T-cell (primary cell): Measurements from ENCODE around the gene TBC1D24. TPM values are rescaled to one million over a fixed set of nuclear protein-coding genes. Genes with fewer than 3 reads are reported as not detected.

ENCODE experiments used
- ATAC-seq, 4 experiments: fragments of 200-7000 bp in 3 of 4; fragments of 150-1000 bp in 1 of 4; cut with Tn5 transposase; replicated peaks in 1 of 4; 1 replicate in 3 of 4; 2 replicates in 1 of 4; pipeline ENCODE4 v1.10.0; 2021; ENCODE audit warnings: moderate library complexity in 3 of 4, mild to moderate bottlenecking in 2 of 4, moderate number of reproducible peaks in 1 of 4
- CTCF ChIA-PET, 2 donors: fragments of 300-600 bp; sonication (Branson Sonifier 250); formaldehyde crosslinking; loops; one replicate each; lab custom pipeline; 2022; ENCODE audit warnings: antibody characterized with exemption in 2 of 2; lab: Charles Lee
- POLR2A ChIA-PET, 2 donors: fragments of 300-600 bp; sonication (Branson Sonifier 250); formaldehyde crosslinking; loops; one replicate each; lab custom pipeline; 2022; ENCODE audit warnings: antibody characterized with exemption in 2 of 2; lab: Charles Lee
- DNase-seq, 35 experiments: peaks; one replicate each; pipeline versions ENCODE4 v3.0.0 to v3.0.0-alpha.2; 2013 to 2023
- H3K27ac ChIP-seq: one replicate; pipeline ENCODE4 v1.5.1; 2013; ENCODE audit warnings: low read length
- H3K27me3 ChIP-seq, 2 experiments: replicated peaks in 1 of 2; 1 replicate in 1 of 2; 2 replicates in 1 of 2; pipeline versions ENCODE4 v1.6.1 to v1.7.0; 2013; ENCODE audit warnings: low read length in 1 of 2, mixed read lengths in 1 of 2; ENCODE audit not compliant: control insufficient read depth in 2 of 2, insufficient read depth in 2 of 2; ENCODE audit errors: extremely low read depth in 1 of 2
- H3K36me3 ChIP-seq, 2 donors: 1 replicate in 1 of 2; 2 replicates in 1 of 2; pipeline versions ENCODE4 v1.6.1 to v1.7.0; 2013; ENCODE audit warnings: low read length in 1 of 2; ENCODE audit not compliant: control insufficient read depth in 2 of 2, insufficient read depth in 1 of 2; ENCODE audit errors: extremely low read depth in 1 of 2
- H3K4me1 ChIP-seq, 2 experiments: 1 replicate in 1 of 2; 2 replicates in 1 of 2; pipeline versions ENCODE4 v1.6.1 to v1.7.0; 2013; ENCODE audit warnings: low read length in 2 of 2, mixed read lengths in 1 of 2; ENCODE audit not compliant: insufficient read depth in 2 of 2, control insufficient read depth in 1 of 2; ENCODE audit errors: extremely low read depth in 1 of 2
- H3K4me3 ChIP-seq, 2 donors: 1 replicate in 1 of 2; 2 replicates in 1 of 2; pipeline versions ENCODE4 v1.5.1 to v1.7.0; 2013; ENCODE audit warnings: mild to moderate bottlenecking in 2 of 2, low read length in 1 of 2, moderate library complexity in 1 of 2; ENCODE audit not compliant: control insufficient read depth in 1 of 2; ENCODE audit errors: extremely low read depth in 1 of 2
- H3K9me3 ChIP-seq: 2 replicates; pipeline ENCODE4 v1.7.0; 2013
- H3K27ac Mint-ChIP-seq, 2 donors: one replicate each; pipeline ENCODE4 v1.8.0; 2020 to 2021; ENCODE audit warnings: mild to moderate bottlenecking in 2 of 2, mixed read lengths in 2 of 2
- H3K27me3 Mint-ChIP-seq, 2 donors: one replicate each; pipeline ENCODE4 v1.8.0; 2021 to 2022; ENCODE audit warnings: mixed read lengths in 2 of 2
- H3K36me3 Mint-ChIP-seq: one replicate; pipeline ENCODE4 v1.8.0; 2021; ENCODE audit warnings: mixed read lengths
- H3K4me1 Mint-ChIP-seq, 3 donors: one replicate each; pipeline ENCODE4 v1.8.0; 2020 to 2022; ENCODE audit warnings: mixed read lengths in 3 of 3, mild to moderate bottlenecking in 1 of 3
- H3K4me3 Mint-ChIP-seq, 3 donors: one replicate each; pipeline ENCODE4 v1.8.0; 2020 to 2022; ENCODE audit warnings: mild to moderate bottlenecking in 3 of 3, mixed read lengths in 3 of 3, moderate library complexity in 3 of 3
- H3K9me3 Mint-ChIP-seq, 3 donors: one replicate each; pipeline ENCODE4 v1.8.0; 2020 to 2022; ENCODE audit warnings: mixed read lengths in 3 of 3
- WGBS: methylation state at CpG from one replicate; pipeline ENCODE4 v1.1.5; 2013; ENCODE audit warnings: missing lambda C conversion rate; ENCODE audit not compliant: insufficient coverage; 5-methylcytosine and 5-hydroxymethylcytosine counted together
- total RNA-seq, 35 experiments: library from RNA in 6 of 35; stranded (reverse) in 6 of 35; fragments of 120-200 nt in 1 of 35; gene quantifications; one replicate each; pipeline versions ENCODE4 v1.2.1 to v1.2.4 and lab custom pipeline; 2013 to 2026

Gene TBC1D24
- total RNA-seq, 5 donors from 2014 or later (not counting 1 experiment from before 2014, with no cell fraction given) = 8.3 to 22.2 (median 10.7) TPM

- no peak for ATAC-seq
- Mint-ChIP-seq H3K27me3 (no peaks in the 10 kb centered on the region), H3K27ac (no peak overlapping the region), H3K4me3 (no peak overlapping the region), H3K36me3 (no peaks in the 10 kb centered on the region), H3K4me1 (peaks cover 11 to 14% (median 11%) of the 10 kb centered on the region in 3 donors), H3K9me3 (no peaks in the 10 kb centered on the region)
- WGBS = 94% methylated on average over 13 of the region's 23 CpGs
- Histone ChIP-seq H3K27ac (no peak overlapping the region), H3K4me3 (no peak overlapping the region), H3K27me3 (peaks cover 0 to 4% of the 10 kb centered on the region in 2 experiments), H3K9me3 (no peaks in the 10 kb centered on the region), H3K4me1 (peaks cover 5 to 23% of the 10 kb centered on the region in 2 experiments), H3K36me3 (peaks cover 0 to 4% of the 10 kb centered on the region in 2 donors)
- ChIA-PET CTCF (interaction anchor here in 1 of 2 donors (0.5 kb wide), 1 partner anchor 350 kb away, joined by 3 read pairs; no protein-coding TSS in a partner anchor), POLR2A (no interaction called here)
- DNase-seq = no peak
These were observed 15.5 kb downstream of the TBC1D24 start for GRCh38 chr16:2490190-2491105.

GRCh38 chr16:2492292-2492691 lies 17.4 kb downstream of the TBC1D24 start:
- H3K9me3 Mint-ChIP-seq = no peaks in the 10 kb centered on the region
- peaks cover 3% of the 10 kb centered on the region for H3K36me3 Mint-ChIP-seq
- ChIA-PET POLR2A (no interaction called here), CTCF (interaction anchor here in 1 of 2 donors (0.7 kb wide), 1 partner anchor 207 kb away, joined by 4 read pairs; no protein-coding TSS in a partner anchor)
- H3K9me3 ChIP-seq = no peaks in the 10 kb centered on the region
- ATAC-seq = no peak
- H3K27ac ChIP-seq = no peak overlapping the region
- H3K4me1 Mint-ChIP-seq = peaks cover 3 to 6% (median 4%) of the 10 kb centered on the region in 3 donors
- H3K36me3 ChIP-seq = peaks cover 7% of the 10 kb centered on the region in 2 donors
- no peaks in the 10 kb centered on the region for H3K27me3 Mint-ChIP-seq
- peaks cover 0 to 9% of the 10 kb centered on the region in 2 experiments for H3K4me1 ChIP-seq
- H3K4me3 ChIP-seq = no peak overlapping the region
- no peak for DNase-seq
- no peak overlapping the region for H3K4me3 Mint-ChIP-seq
- 92% methylated on average over 9 of the region's 13 CpGs for WGBS
- peaks cover 0 to 4% of the 10 kb centered on the region in 2 experiments for H3K27me3 ChIP-seq
- H3K27ac Mint-ChIP-seq = no peak overlapping the region

- no peak for ATAC-seq
- Histone ChIP-seq H3K27ac (no peak overlapping the region), H3K27me3 (no peaks in the 10 kb centered on the region), H3K36me3 (peaks cover 7 to 14% of the 10 kb centered on the region in 2 donors), H3K9me3 (no peaks in the 10 kb centered on the region), H3K4me3 (no peak overlapping the region), H3K4me1 (no peaks in the 10 kb centered on the region)
- WGBS = 89% methylated on average over 4 of the region's 6 CpGs
- Mint-ChIP-seq H3K27ac (no peak overlapping the region), H3K4me1 (no peaks in the 10 kb centered on the region), H3K9me3 (no peaks in the 10 kb centered on the region), H3K27me3 (no peaks in the 10 kb centered on the region), H3K36me3 (peaks cover 9% of the 10 kb centered on the region), H3K4me3 (no peak overlapping the region)
- POLR2A ChIA-PET = no interaction called here
- CTCF ChIA-PET = no interaction called here
- DNase-seq = no peak
These were observed 18.7 kb downstream of the TBC1D24 start for GRCh38 chr16:2493605-2494004.

GRCh38 chr16:2494616-2495015 lies 19.7 kb downstream of the TBC1D24 start:
- Mint-ChIP-seq H3K27ac (no peak overlapping the region), H3K27me3 (no peaks in the 10 kb centered on the region), H3K4me1 (no peaks in the 10 kb centered on the region), H3K4me3 (no peak overlapping the region), H3K36me3 (peaks cover 9% of the 10 kb centered on the region), H3K9me3 (no peaks in the 10 kb centered on the region)
- ATAC-seq = no peak
- WGBS = 100% methylated on average over 1 of the region's 5 CpGs
- no peaks in the 10 kb centered on the region for H3K27me3 ChIP-seq
- H3K27ac ChIP-seq = no peak overlapping the region
- H3K36me3 ChIP-seq = peaks cover 9 to 14% of the 10 kb centered on the region in 2 donors
- no peaks in the 10 kb centered on the region for H3K9me3 ChIP-seq
- no peak overlapping the region for H3K4me3 ChIP-seq
- DNase-seq = no peak
- POLR2A ChIA-PET = no interaction called here
- CTCF ChIA-PET = no interaction called here
- H3K4me1 ChIP-seq = no peaks in the 10 kb centered on the region

GRCh38 chr16:2495041-2495440 lies 20.1 kb downstream of the TBC1D24 start:
- Mint-ChIP-seq H3K9me3 (no peaks in the 10 kb centered on the region), H3K4me3 (no peak overlapping the region), H3K4me1 (no peaks in the 10 kb centered on the region), H3K27ac (no peak overlapping the region), H3K36me3 (peaks cover 9% of the 10 kb centered on the region), H3K27me3 (no peaks in the 10 kb centered on the region)
- ChIA-PET CTCF (interaction anchor here in 1 of 2 donors (0.6 kb wide), 1 partner anchor 82 kb away, joined by 3 read pairs; no protein-coding TSS in a partner anchor), POLR2A (no interaction called here)
- H3K27ac ChIP-seq = no peak overlapping the region
- DNase-seq (no peak), ATAC-seq (no peak)
- H3K9me3 ChIP-seq = no peaks in the 10 kb centered on the region
- H3K27me3 ChIP-seq = no peaks in the 10 kb centered on the region
- no peaks in the 10 kb centered on the region for H3K4me1 ChIP-seq
- peaks cover 9 to 14% of the 10 kb centered on the region in 2 donors for H3K36me3 ChIP-seq
- 90% methylated on average over 4 of the region's 5 CpGs for WGBS
- no peak overlapping the region for H3K4me3 ChIP-seq

- Mint-ChIP-seq H3K27ac (no peak overlapping the region), H3K9me3 (no peaks in the 10 kb centered on the region), H3K36me3 (peaks cover 9% of the 10 kb centered on the region), H3K4me1 (no peaks in the 10 kb centered on the region), H3K27me3 (no peaks in the 10 kb centered on the region), H3K4me3 (no peak overlapping the region)
- ChIA-PET CTCF (no interaction called here), POLR2A (no interaction called here)
- WGBS = 95% methylated on average over 62 of the region's 62 CpGs
- Histone ChIP-seq H3K27me3 (no peaks in the 10 kb centered on the region), H3K9me3 (no peaks in the 10 kb centered on the region), H3K4me1 (peaks cover 0 to 7% of the 10 kb centered on the region in 2 experiments), H3K4me3 (no peak overlapping the region), H3K27ac (no peak overlapping the region), H3K36me3 (peaks cover 9 to 11% of the 10 kb centered on the region in 2 donors)
- ATAC-seq (no peak), DNase-seq (no peak)
These were observed 21.5 kb downstream of the TBC1D24 start for GRCh38 chr16:2496223-2497115.
